NK-92 (cell line): ENCODE data around the gene SP5.
"Not testable (repeated sequence)": the region's sequence is repeated elsewhere in the genome, so short reads cannot be mapped to it uniquely, and the experiment has no call there.

Experiments
- DNase-seq: peaks from one replicate; lab custom pipeline; 2025; ENCODE audit not compliant: unreplicated experiment; lab: John Stamatoyannopoulos, UW

The SP5 gene

DNA sequence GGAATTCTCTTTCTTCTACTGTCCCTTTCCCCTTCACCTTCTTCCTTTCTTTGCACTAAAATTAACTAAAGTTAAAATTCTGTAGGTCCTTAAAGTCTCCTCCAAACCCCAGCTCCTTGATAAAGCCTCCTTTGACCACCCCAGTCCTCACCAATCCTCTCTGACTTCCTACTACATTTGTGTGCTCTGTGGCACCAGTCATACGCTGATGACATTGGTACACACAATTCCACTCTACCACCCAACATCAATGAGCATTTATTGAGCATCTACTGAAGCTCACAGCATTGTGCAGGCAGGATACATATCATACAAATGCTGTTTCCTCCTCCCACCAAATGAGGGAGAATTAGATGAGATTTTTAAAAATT is 4.5 kb upstream of the SP5 start:
- DNase-seq, result no peak

DNA sequence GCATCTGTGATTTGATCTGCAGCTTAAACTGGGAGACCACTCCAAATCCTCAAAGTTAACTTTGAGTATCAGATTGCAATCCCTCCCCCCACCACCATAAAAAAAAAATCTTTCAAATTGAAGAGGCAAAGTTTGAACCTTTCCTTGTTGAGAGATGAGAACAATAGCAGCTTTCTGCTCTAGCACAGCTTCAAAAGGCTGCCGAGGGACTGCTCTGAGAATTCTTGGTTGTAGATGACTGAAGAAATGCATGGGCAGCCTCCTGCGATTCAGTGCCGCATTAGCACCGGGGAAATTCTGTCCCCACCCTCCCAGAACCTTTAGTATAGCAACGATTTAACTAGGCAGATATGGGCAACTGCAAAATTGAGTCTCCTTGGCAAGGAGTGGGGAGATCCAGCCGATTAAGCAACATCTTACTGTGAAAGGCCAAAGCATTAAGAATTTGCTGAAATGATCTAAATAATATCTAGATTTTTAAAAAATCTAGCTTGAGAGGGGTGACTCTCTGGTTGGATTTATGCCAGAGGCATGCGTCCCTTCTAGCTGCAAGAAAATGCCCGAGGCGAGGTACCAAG is 3.9 kb upstream of the SP5 start:
- no peak for DNase-seq

DNA sequence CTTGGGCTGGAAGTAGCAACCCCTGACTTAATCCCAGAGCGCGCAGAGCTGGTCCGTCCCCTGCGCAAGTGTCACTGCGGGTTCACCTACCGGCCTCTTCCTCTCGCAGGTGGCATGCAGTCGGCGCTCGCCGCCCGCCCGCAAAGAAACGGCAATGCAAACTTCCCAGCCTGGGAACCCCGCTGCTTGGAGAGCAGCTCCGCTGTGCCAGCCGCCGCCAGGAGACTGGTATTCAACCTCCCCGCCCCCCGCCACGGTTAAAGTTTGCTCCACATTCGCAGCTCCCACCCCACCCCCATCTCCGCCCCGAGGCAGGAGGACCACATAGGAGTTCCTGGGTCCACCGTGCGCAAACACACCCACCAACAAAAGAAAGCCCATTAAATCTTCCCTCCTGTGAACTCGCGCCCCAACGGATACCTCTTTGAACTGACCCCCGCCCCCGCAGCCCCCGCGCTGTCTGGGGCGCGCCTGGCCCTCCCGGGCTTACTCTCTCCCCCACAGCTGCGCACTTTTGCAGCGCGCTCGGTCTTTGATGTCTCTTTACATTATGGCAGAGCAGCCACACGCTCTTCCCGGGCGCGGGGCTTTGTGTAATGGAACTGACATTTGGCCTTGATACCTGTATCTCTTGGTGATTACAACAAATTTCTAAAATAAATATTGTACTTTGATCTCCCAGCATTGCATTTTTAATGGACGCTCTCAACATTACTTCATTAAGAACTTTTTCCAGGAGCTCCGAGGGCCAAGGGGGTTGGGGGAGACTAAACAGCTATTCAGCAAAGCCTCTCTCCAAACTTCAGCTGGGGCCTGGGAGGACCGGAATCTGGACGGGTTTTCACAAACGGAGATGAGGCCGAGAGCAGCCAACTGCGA is 3.1 kb upstream of the SP5 start:
- no peak for DNase-seq

DNA sequence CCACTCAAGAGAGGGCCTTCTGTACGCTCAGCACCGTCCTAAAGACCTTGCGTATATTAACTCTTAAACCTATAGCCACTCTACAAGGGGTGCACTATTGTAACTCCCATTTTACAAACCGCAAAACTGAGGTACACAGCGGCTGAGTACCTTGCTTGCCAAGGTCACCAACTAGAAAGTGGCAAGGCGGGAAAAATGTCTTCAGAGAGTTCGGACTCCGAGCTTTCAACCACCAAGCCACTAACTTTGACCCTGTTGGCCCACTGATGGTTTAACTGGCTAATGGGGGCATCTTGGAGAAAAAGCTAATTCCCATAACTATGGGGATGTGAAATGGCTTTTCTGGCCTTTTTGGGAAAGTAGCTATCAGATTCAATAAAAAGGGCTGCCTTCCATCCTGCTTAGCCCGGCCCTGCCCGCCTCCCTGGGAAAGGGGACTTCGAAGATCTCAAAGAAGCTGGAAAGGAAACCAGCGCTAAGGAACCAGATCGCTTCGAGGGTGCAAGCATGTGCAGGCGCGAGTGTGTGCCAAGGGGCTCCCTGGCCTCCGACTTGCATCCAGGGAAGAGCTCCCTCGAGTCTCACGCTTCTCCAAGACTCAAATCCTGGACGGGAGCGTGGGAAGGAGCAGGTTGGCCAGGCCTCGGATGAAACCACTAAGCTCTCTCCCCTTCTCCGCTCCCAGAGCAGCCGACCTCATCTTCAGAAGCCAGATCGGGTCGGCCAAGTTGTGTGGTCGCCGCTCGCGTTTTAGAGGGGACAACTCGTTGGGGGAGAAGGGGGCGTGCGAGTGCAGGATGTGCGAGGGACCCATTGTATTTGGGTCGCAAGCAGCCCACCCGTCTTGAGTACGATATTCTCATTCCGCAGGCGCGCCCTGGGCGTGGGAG is 2.2 kb upstream of the SP5 start:
- no peak for DNase-seq

DNA sequence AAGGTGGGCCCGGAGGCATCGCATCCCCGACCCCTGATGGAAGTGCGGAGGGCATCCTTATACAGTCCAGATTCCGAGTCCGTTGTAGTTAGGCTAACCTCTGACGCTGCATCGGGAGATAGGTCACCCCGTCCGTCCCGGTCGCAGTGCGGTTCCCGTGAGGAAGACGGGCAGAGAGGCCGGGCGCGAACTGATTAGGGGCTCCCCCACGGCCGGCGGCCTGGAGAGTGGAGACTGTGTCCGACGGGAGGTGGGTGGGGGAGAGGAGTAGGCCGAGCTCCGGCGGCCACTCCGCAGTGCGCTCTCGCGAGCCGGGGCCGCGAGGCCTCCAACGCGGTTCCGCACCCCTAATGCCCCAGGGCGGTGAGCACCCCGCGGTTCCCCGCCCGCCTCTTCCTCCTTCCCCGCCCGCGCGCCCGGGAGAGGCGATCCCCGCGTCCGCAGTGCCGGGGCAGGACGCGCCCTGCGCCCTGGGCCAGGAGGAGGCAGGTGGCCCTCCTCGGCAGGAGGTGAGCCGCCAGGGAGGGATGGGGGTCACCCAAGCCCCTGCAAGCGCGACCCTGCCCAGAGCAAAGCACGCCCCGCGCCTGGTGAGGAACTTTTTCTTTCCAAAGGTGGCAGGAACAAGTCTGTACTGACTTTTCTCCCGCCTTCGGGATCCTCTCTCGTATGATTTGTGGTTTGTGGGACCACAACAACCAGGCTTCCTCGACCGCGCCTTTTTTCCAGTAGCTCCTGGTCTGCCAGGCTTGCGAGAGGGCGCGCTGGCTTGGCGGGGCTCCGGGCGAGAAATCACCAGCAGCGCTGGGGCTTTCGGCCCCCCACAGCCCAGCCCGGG is 1.4 kb upstream of the SP5 start:
- no peak for DNase-seq

- no peak for DNase-seq
Observed at GRCh38 chr2:170714381-170715061, 616 bp upstream of the SP5 start.

DNA sequence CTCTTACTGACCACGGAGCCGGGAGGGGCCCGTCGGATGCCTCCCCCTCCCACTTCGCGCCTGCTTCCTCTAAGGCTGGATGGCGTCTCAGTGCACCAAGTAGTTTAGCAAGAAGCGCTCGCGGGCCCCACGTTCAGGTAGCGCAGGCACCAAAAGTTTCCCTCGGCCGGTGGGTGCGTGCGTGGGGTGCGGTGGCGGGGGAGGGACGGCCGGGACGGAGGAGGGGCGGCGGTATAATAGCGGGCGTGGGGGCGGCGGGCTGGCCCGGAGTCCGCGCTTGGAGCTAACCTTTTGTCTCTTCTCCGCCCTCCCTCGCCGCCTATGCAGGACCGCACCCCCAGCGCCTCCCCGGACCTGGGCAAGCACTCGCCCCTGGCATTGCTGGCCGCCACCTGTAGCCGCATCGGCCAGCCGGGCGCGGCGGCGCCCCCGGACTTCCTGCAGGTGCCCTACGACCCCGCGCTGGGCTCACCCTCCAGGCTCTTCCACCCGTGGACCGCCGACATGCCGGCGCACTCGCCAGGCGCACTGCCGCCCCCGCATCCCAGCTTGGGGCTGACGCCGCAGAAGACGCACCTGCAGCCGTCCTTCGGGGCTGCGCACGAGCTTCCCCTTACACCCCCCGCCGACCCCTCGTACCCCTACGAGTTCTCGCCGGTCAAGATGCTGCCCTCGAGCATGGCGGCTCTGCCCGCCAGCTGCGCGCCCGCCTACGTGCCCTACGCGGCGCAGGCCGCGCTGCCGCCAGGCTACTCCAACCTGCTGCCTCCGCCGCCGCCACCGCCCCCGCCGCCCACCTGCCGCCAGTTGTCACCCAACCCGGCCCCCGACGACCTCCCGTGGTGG is 1.0 kb downstream of the SP5 start:
- DNase-seq, result no peak

DNA sequence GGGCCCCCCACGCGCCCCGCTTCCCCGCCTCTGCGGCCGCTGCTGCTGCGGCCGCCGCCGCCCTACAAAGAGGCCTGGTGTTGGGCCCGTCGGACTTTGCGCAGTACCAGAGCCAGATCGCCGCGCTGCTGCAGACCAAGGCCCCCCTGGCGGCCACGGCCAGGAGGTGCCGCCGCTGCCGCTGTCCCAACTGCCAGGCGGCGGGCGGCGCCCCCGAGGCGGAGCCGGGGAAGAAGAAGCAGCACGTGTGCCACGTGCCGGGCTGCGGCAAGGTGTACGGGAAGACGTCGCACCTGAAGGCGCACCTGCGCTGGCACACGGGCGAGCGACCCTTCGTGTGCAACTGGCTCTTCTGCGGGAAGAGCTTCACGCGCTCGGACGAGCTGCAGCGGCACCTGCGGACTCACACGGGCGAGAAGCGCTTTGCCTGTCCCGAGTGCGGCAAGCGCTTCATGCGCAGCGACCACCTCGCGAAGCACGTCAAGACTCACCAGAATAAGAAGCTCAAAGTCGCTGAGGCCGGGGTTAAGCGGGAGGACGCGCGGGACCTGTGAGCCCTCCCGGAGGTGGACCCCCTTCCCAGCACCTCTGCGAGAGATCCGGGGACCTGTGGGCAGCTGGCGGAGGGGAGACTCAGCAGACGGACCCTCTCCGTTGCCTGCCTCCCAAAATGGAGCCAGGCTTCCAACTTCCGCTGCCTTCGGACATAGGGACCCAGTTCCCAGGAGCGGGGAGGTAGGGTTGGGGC is 1.9 kb downstream of the SP5 start:
- DNase-seq, result no peak

DNA sequence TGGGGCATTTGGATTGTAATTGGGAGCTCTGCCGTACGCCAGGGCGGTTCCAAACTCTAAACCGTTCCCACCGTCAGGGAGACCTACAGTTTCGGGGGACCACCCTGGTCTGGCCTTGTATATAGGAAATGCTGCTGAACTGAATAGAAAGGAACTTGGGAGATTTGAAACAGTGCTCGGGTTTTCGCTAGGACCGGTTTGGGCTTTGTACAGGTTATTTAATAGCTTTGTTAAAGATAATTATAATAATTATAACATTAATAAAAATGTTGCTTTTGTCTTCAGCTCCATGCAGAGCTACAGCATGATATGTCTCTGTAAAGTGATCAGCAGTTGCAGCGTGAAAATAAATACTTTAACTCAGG is 2.4 kb downstream of the SP5 start:
- DNase-seq, result no peak

GRCh38 chr2:170717991-170718589 is 3.0 kb downstream of the SP5 start:
- no peak for DNase-seq

DNA sequence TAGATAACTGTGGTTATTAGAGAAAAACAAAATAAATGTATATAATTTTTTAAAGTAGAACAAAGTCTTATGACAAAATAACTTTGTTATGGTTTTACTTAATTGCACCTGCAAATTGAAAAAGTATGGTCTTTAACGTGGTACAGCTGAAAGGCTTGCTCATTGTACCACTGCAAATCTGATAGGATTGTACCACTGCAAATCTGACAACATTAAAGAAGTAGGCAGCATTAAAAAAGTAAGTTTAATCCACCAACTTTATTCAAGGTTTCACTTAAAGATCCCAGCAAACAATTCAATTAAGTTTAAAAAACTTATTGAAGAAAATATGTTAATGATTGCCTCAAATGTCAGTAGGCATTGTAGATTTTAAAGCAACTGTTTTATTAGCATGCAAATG is 4.7 kb downstream of the SP5 start:
- DNase-seq, result no peak

- no peak for DNase-seq
Observed at GRCh38 chr2:170721678-170722077, 6.5 kb downstream of the SP5 start.

DNA sequence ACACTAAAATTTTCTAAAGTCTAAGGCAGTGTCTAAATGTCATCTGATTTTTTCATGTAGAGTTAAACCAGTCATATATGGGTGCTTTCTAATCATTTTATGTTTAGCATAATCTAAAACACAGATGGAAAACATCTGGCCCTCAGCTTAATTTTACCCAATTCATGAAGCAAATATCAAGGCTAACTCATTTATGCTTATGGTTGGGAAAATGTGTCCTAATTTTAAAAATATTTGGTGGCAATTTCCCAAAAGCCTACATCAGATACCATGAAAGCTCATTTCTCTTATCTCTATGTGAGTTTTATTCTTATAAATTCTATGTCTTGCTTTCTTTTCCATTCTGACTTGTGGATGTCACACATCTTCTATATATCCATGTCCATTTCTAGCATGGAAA is 7.2 kb downstream of the SP5 start:
- no peak for DNase-seq

GRCh38 chr2:170723446-170723958 is 8.4 kb downstream of the SP5 start:
- DNase-seq, result no peak

GRCh38 chr2:170733798-170734600 is 18.9 kb downstream of the SP5 start:
- no peak for DNase-seq

- DNase-seq, result not testable (repeated sequence)
Observed at GRCh38 chr2:170734601-170735000, 19.5 kb downstream of the SP5 start.

- no peak for DNase-seq
Observed at GRCh38 chr2:170736628-170737027, 21.5 kb downstream of the SP5 start.
